ENCODE results near the gene SLC1A2.
A peak's percentile ranks its signal among the peaks of the same experiment; 100 is the strongest.

Gene SLC1A2

GRCh38 chr11:35381709-35382322 is 37.5 kb downstream of the SLC1A2 start:
- intact Hi-C loops (cut with DNase I) = no loop called here
- no peak for DNase-seq

- intact Hi-C loops (cut with DNase I) = no loop called here
- DNase-seq = no peak
These were observed 38.8 kb downstream of the SLC1A2 start for GRCh38 chr11:35380603-35381002.

GRCh38 chr11:35377262-35377661 is 42.1 kb downstream of the SLC1A2 start:
- intact Hi-C loops (cut with DNase I) = no loop called here

GRCh38 chr11:35376613-35377012 is 42.7 kb downstream of the SLC1A2 start:
- DNase-seq = no peak

More at GRCh38 chr11:35377262-35377661, 42.1 kb downstream of the SLC1A2 start:
- DNase-seq = no peak

GRCh38 chr11:35376118-35376510 is 43.2 kb downstream of the SLC1A2 start:
- intact Hi-C loops (cut with DNase I) = no loop called here
- no peak for DNase-seq

More at GRCh38 chr11:35376613-35377012, 42.7 kb downstream of the SLC1A2 start:
- intact Hi-C loops (cut with DNase I) = no loop called here

- intact Hi-C loops (cut with DNase I) = no loop called here
- DNase-seq = peak in 1 of 10 donors; percentile 60
These were observed 43.8 kb downstream of the SLC1A2 start for GRCh38 chr11:35375332-35376117.

- intact Hi-C loops (cut with DNase I) = no loop called here
- DNase-seq = no peak
These were observed 45.9 kb downstream of the SLC1A2 start for GRCh38 chr11:35373284-35373933.

GRCh38 chr11:35372565-35373283 is 46.6 kb downstream of the SLC1A2 start:
- intact Hi-C loops (cut with DNase I) = no loop called here
- no peak for DNase-seq

- DNase-seq = no peak
- intact Hi-C loops (cut with DNase I) = no loop called here
These were observed 51.9 kb downstream of the SLC1A2 start for GRCh38 chr11:35367491-35367890.

GRCh38 chr11:35366798-35367197 is 52.6 kb downstream of the SLC1A2 start:
- no peak for DNase-seq
- intact Hi-C loops (cut with DNase I) = no loop called here

- intact Hi-C loops (cut with DNase I) = no loop called here
- DNase-seq = no peak
These were observed 53.4 kb downstream of the SLC1A2 start for GRCh38 chr11:35365961-35366360.

GRCh38 chr11:35365395-35365794 is 54.0 kb downstream of the SLC1A2 start:
- DNase-seq = no peak
- intact Hi-C loops (cut with DNase I) = no loop called here

GRCh38 chr11:35363854-35364780 is 55.2 kb downstream of the SLC1A2 start:
- intact Hi-C loops (cut with DNase I) = no loop called here
- DNase-seq = peak in 5 of 10 donors; percentile 29 to 87 (median 50)

GRCh38 chr11:35363246-35363801 is 56.0 kb downstream of the SLC1A2 start:
- peak in 5 of 10 donors; percentile 29 to 89 (median 39) for DNase-seq
- intact Hi-C loops (cut with DNase I) = no loop called here

- no peak for DNase-seq
- intact Hi-C loops (cut with DNase I) = no loop called here
These were observed 56.8 kb downstream of the SLC1A2 start for GRCh38 chr11:35362521-35362980.

GRCh38 chr11:35360055-35360530 is 59.3 kb downstream of the SLC1A2 start:
- DNase-seq = no peak
- intact Hi-C loops (cut with DNase I) = no loop called here

GRCh38 chr11:35359321-35360054 is 59.9 kb downstream of the SLC1A2 start:
- intact Hi-C loops (cut with DNase I) = no loop called here

GRCh38 chr11:35358391-35358790 is 61.0 kb downstream of the SLC1A2 start:
- no peak for DNase-seq
- intact Hi-C loops (cut with DNase I) = no loop called here

More at GRCh38 chr11:35359321-35360054, 59.9 kb downstream of the SLC1A2 start:
- no peak for DNase-seq
